Endothelial cell of umbilical vein (primary cell): ENCODE data around the gene ASTN1.

Experiments used
- EZH2 ChIP-seq: IDR thresholded peaks from 2 replicates; pipeline ENCODE4 v1.6.1; 2012; ENCODE audit warnings: borderline replicate concordance, low read depth, mild to moderate bottlenecking, moderate library complexity, low read length, inconsistent platforms; ENCODE audit not compliant: severe bottlenecking
- GATA2 ChIP-seq: IDR thresholded peaks from 2 replicates; pipeline ENCODE4 v1.7.0; 2011; ENCODE audit warnings: low read depth, mild to moderate bottlenecking, moderate library complexity, mixed read lengths, low read length; ENCODE audit not compliant: insufficient read length, insufficient read depth
- JUN ChIP-seq: IDR thresholded peaks from 2 replicates; pipeline ENCODE4 v1.6.1; 2011; ENCODE audit warnings: borderline replicate concordance, low read depth; ENCODE audit not compliant: insufficient read length, insufficient read depth
- MYC ChIP-seq: IDR thresholded peaks from one replicate; pipeline ENCODE4 v1.6.1; 2011; ENCODE audit warnings: mild to moderate bottlenecking, low read depth, low read length
- POLR2A ChIP-seq: IDR thresholded peaks from 2 replicates; pipeline ENCODE4 v1.6.1; 2012; ENCODE audit warnings: low read depth, mild to moderate bottlenecking, control low read depth, low read length
- POLR2AphosphoS5 ChIP-seq: IDR thresholded peaks from 2 replicates; pipeline ENCODE4 v1.6.1; 2012; ENCODE audit warnings: low read depth, mild to moderate bottlenecking, control low read depth, low read length, moderate library complexity; ENCODE audit not compliant: insufficient read depth
- TF ChIP-seq, protein P1 (sequence below), 2 donors: IDR thresholded peaks; 1 replicate in 1 of 2; 2 replicates in 1 of 2; pipeline ENCODE4 v1.5.1; 2011; ENCODE audit warnings: low read length in 2 of 2, mild to moderate bottlenecking in 2 of 2, moderate library complexity in 2 of 2, control low read depth in 1 of 2, inconsistent platforms in 1 of 2, low read depth in 1 of 2; ENCODE audit not compliant: insufficient read depth in 1 of 2; ENCODE audit errors: extremely low read depth in 1 of 2
- TF ChIP-seq, protein P2 (sequence below): IDR thresholded peaks from 2 replicates; pipeline ENCODE4 v1.6.1; 2011; ENCODE audit not compliant: insufficient read depth, insufficient read length

DNA sequence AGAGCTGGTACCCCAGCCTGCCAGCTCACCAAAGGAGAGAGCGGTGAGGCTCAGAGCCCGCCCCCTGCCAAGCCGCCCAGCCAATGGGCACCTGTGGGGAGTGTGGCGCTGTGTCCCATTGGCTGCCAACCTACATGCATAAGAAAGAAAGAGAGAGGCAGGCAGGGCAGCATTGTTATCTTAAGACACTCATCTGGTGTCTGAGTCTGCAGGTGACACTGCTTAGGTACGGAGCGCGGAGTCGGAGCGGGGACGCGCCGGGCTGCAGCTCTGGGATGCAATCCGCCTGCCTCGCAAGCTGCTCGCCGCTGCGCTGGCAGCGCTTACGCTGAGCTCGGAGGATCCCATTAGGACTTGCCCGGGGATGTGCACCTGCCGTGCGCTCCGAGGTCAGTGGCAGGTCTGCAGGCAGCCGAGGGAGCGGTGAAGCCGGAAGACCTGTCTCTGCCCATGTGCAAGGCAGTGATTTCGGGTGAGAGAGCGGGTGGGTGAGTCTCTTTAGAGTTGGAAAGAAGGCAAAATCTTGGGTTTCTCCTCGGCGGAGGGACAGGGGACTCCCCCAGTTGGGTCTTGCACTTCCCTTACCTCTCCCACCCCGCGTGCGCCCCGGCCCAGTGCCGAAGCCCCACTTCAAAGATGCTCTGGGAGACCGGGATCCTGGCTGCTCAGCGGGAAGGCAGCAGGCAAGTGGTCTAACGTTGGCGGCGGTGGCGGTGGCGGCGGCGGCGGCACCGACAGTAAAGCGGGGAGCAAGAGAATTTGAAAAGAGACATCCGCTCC lies 6.4 kb upstream of the ASTN1 start, which contains the start of gene BRINP2:
- TF ChIP-seq POLR2A: no peak
- TF ChIP-seq, protein P1, sequence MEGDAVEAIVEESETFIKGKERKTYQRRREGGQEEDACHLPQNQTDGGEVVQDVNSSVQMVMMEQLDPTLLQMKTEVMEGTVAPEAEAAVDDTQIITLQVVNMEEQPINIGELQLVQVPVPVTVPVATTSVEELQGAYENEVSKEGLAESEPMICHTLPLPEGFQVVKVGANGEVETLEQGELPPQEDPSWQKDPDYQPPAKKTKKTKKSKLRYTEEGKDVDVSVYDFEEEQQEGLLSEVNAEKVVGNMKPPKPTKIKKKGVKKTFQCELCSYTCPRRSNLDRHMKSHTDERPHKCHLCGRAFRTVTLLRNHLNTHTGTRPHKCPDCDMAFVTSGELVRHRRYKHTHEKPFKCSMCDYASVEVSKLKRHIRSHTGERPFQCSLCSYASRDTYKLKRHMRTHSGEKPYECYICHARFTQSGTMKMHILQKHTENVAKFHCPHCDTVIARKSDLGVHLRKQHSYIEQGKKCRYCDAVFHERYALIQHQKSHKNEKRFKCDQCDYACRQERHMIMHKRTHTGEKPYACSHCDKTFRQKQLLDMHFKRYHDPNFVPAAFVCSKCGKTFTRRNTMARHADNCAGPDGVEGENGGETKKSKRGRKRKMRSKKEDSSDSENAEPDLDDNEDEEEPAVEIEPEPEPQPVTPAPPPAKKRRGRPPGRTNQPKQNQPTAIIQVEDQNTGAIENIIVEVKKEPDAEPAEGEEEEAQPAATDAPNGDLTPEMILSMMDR (IDR thresholded peaks at IDR 0.05; ENCODE audit: extremely low read depth in 1 of 2, insufficient read depth in 1 of 2, low read depth in 1 of 2, low read length in 2 of 2): no peak
- no peak for TF ChIP-seq GATA2
- TF ChIP-seq JUN: no peak
- peak; percentile 63 for TF ChIP-seq EZH2
- TF ChIP-seq, protein P2, sequence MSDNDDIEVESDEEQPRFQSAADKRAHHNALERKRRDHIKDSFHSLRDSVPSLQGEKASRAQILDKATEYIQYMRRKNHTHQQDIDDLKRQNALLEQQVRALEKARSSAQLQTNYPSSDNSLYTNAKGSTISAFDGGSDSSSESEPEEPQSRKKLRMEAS: no peak
- TF ChIP-seq POLR2AphosphoS5: no peak
- TF ChIP-seq MYC: no peak
